H9 (cell line): Measurements from ENCODE around the gene CHRND. TPM values are rescaled to one million over a fixed set of nuclear protein-coding genes. Genes with fewer than 3 reads are reported as not detected.
A peak's percentile ranks its signal among the peaks of the same experiment; 100 is the strongest.

Experiments used
- DNase-seq: peaks from one replicate; pipeline ENCODE4 v3.0.0-alpha.2; 2017
- H2AFZ ChIP-seq: one replicate; pipeline ENCODE4 v1.6.1; 2013; ENCODE audit warnings: mild to moderate bottlenecking, low read length, control low read depth, moderate library complexity
- H2AK5ac ChIP-seq: 2 replicates; pipeline ENCODE4 v1.6.1; 2013; ENCODE audit warnings: low read length, control low read depth, mixed read lengths; ENCODE audit not compliant: insufficient read length
- H2BK120ac ChIP-seq: one replicate; pipeline ENCODE4 v1.6.1; 2013; ENCODE audit warnings: low read depth, mild to moderate bottlenecking, low read length, control low read depth, inconsistent platforms; ENCODE audit not compliant: poor library complexity, severe bottlenecking
- H2BK12ac ChIP-seq: 2 replicates; pipeline ENCODE4 v1.6.1; 2013; ENCODE audit warnings: low read length, control low read depth, mixed read lengths, low read depth; ENCODE audit not compliant: insufficient read length
- H2BK15ac ChIP-seq: 2 replicates; pipeline ENCODE4 v1.6.1; 2013; ENCODE audit warnings: low read depth, low read length, control low read depth
- H2BK20ac ChIP-seq: one replicate; pipeline ENCODE4 v1.6.1; 2013; ENCODE audit warnings: low read depth, mild to moderate bottlenecking, low read length, control low read depth, inconsistent platforms; ENCODE audit not compliant: poor library complexity, severe bottlenecking
- H2BK5ac ChIP-seq: 2 replicates; pipeline ENCODE4 v1.6.1; 2013; ENCODE audit warnings: low read length, control low read depth, mixed read lengths; ENCODE audit not compliant: insufficient read length
- H3K14ac ChIP-seq: 2 replicates; pipeline ENCODE4 v1.6.1; 2013; ENCODE audit warnings: low read length, control low read depth; ENCODE audit not compliant: insufficient read depth
- H3K18ac ChIP-seq: 2 replicates; pipeline ENCODE4 v1.6.1; 2013; ENCODE audit warnings: low read depth, mild to moderate bottlenecking, mixed read lengths, low read length, control low read depth; ENCODE audit not compliant: insufficient read length
- H3K23ac ChIP-seq: 2 replicates; pipeline ENCODE4 v1.6.1; 2013; ENCODE audit warnings: low read length, control low read depth, mixed read lengths, low read depth; ENCODE audit not compliant: insufficient read length
- H3K23me2 ChIP-seq: 2 replicates; pipeline ENCODE4 v1.6.1; 2013; ENCODE audit warnings: low read depth, mild to moderate bottlenecking, mixed read lengths, low read length, control low read depth; ENCODE audit not compliant: insufficient read length, poor library complexity, severe bottlenecking
- H3K27ac ChIP-seq: 2 replicates; pipeline ENCODE4 v1.5.1; 2013; ENCODE audit warnings: low read length, control low read depth, mixed read lengths, low read depth; ENCODE audit not compliant: insufficient read length
- H3K27me3 ChIP-seq: 2 replicates; pipeline ENCODE4 v1.6.1; 2013; ENCODE audit warnings: low read length, control low read depth, inconsistent platforms; ENCODE audit not compliant: insufficient read depth
- H3K4ac ChIP-seq: 2 replicates; pipeline ENCODE4 v1.6.1; 2013; ENCODE audit warnings: low read depth, mild to moderate bottlenecking, control low read depth, inconsistent platforms, low read length, moderate library complexity
- H3K4me1 ChIP-seq: 2 replicates; pipeline ENCODE4 v1.6.1; 2013; ENCODE audit warnings: low read length, control low read depth, inconsistent platforms; ENCODE audit not compliant: insufficient read depth
- H3K4me2 ChIP-seq: 2 replicates; pipeline ENCODE4 v1.6.1; 2013; ENCODE audit warnings: low read length, control low read depth, mixed read lengths; ENCODE audit not compliant: insufficient read length, insufficient read depth
- H3K56ac ChIP-seq: 2 replicates; pipeline ENCODE4 v1.6.1; 2013; ENCODE audit warnings: low read depth, mild to moderate bottlenecking, mixed read lengths, low read length, control low read depth; ENCODE audit not compliant: insufficient read length
- H3K79me1 ChIP-seq: 2 replicates; pipeline ENCODE4 v1.6.1; 2013; ENCODE audit warnings: low read depth, mild to moderate bottlenecking, moderate library complexity, low read length, control low read depth, inconsistent platforms; ENCODE audit not compliant: insufficient read depth, poor library complexity, severe bottlenecking
- H3K79me2 ChIP-seq: 2 replicates; pipeline ENCODE4 v1.6.1; 2013; ENCODE audit warnings: low read length, control low read depth, inconsistent platforms; ENCODE audit not compliant: insufficient read depth
- H3K9ac ChIP-seq: 2 replicates; pipeline ENCODE4 v1.6.1; 2013; ENCODE audit warnings: low read length, control low read depth, mixed read lengths; ENCODE audit not compliant: insufficient read length; ENCODE audit errors: extremely low read depth
- H3K9me3 ChIP-seq: one replicate; pipeline ENCODE4 v1.6.1; 2013; ENCODE audit warnings: low read depth, low read length, inconsistent platforms; ENCODE audit not compliant: control insufficient read depth
- H3T11ph ChIP-seq: one replicate; pipeline ENCODE4 v1.6.1; 2013; ENCODE audit warnings: mild to moderate bottlenecking, low read length, control low read depth, inconsistent platforms
- H4K20me1 ChIP-seq: one replicate; pipeline ENCODE4 v1.6.1; 2013; ENCODE audit not compliant: control insufficient read depth, insufficient read length, insufficient read depth
- H4K5ac ChIP-seq: 2 replicates; pipeline ENCODE4 v1.6.1; 2013; ENCODE audit warnings: low read depth, mild to moderate bottlenecking, mixed read lengths, low read length, control low read depth; ENCODE audit not compliant: insufficient read length
- H4K8ac ChIP-seq: replicated peaks from 2 replicates; pipeline ENCODE4 v1.6.1; 2013; ENCODE audit warnings: low read length, control low read depth, mixed read lengths, low read depth; ENCODE audit not compliant: insufficient read length
- H4K91ac ChIP-seq: 2 replicates; pipeline ENCODE4 v1.6.1; 2013; ENCODE audit warnings: low read depth, mild to moderate bottlenecking, moderate library complexity, mixed read lengths, low read length, control low read depth; ENCODE audit not compliant: insufficient read length
- H3K27ac Mint-ChIP-seq, 3 experiments: 2 replicates in 2 of 3; 3 replicates in 1 of 3; pipeline ENCODE4 v1.8.0; 2020 to 2021; ENCODE audit warnings: mixed read lengths in 3 of 3, mild to moderate bottlenecking in 1 of 3, moderate library complexity in 1 of 3
- H3K27me3 Mint-ChIP-seq: 2 replicates; pipeline ENCODE4 v1.8.0; 2021; ENCODE audit warnings: low read depth, mild to moderate bottlenecking, moderate library complexity, mixed read lengths
- H3K36me3 Mint-ChIP-seq, 3 experiments: 2 replicates in 2 of 3; 3 replicates in 1 of 3; pipeline ENCODE4 v1.8.0; 2020 to 2021; ENCODE audit warnings: low read depth in 3 of 3, mixed read lengths in 3 of 3; ENCODE audit not compliant: insufficient read depth in 1 of 3
- H3K4me1 Mint-ChIP-seq, 2 experiments: 2 replicates each; pipeline ENCODE4 v1.8.0; 2020; ENCODE audit warnings: mixed read lengths in 2 of 2
- H3K4me3 Mint-ChIP-seq, 2 experiments: 2 replicates in 1 of 2; 3 replicates in 1 of 2; pipeline ENCODE4 v1.8.0; 2020 to 2021; ENCODE audit warnings: mild to moderate bottlenecking in 2 of 2, mixed read lengths in 2 of 2, moderate library complexity in 1 of 2
- H3K9me3 Mint-ChIP-seq, 2 experiments: 2 replicates in 1 of 2; 3 replicates in 1 of 2; pipeline ENCODE4 v1.8.0; 2020; ENCODE audit warnings: mild to moderate bottlenecking in 2 of 2, mixed read lengths in 2 of 2, moderate library complexity in 1 of 2
- CTCF ChIP-seq: fragments of 200-600 bp; sonication (generic); conservative IDR thresholded peaks from 3 replicates; pipeline ENCODE4 v1.8.0; 2021; ENCODE audit warnings: antibody characterized with exemption, mild to moderate bottlenecking
- WGBS: extraction: QIAGEN DNeasy Blood & Tissue Kit; methylation state at CpG from one replicate; pipeline ENCODE4 v1.1.7; 2013; ENCODE audit warnings: missing lambda C conversion rate, low lambda C conversion rate, mixed read lengths; ENCODE audit not compliant: insufficient read length; ENCODE audit errors: extremely low coverage; 5-methylcytosine and 5-hydroxymethylcytosine counted together
- total RNA-seq: library from RNA; stranded (reverse); gene quantifications from 2 replicates; pipeline ENCODE4 v1.2.1, GENCODE V29; 2021

CHRND gene
- total RNA-seq, 1 experiment from 2014 or later, result not detected

GRCh38 chr2:232481322-232482140 lies 44.4 kb upstream of the CHRND start:
- Histone ChIP-seq H2BK120ac (no peak overlapping the region), H3K56ac (no peak overlapping the region), H2BK20ac (no peak overlapping the region), H3T11ph (no peak overlapping the region), H2AFZ (no peak overlapping the region), H3K4ac (no peak overlapping the region), H4K20me1 (no peaks in the 10 kb centered on the region), H3K27me3 (peaks cover 24% of the 10 kb centered on the region), H2AK5ac (no peak overlapping the region), H3K79me2 (no peaks in the 10 kb centered on the region), H3K18ac (no peak overlapping the region), H4K8ac (no peak overlapping the region), H3K9me3 (no peaks in the 10 kb centered on the region), H3K23me2 (peaks cover 9% of the 10 kb centered on the region), H2BK15ac (no peak overlapping the region), H2BK12ac (no peak overlapping the region), H4K5ac (no peak overlapping the region), H3K27ac (no peak overlapping the region), H2BK5ac (no peak overlapping the region), H3K79me1 (no peaks in the 10 kb centered on the region), H3K4me2 (no peak overlapping the region), H3K14ac (no peak overlapping the region), H3K4me1 (no peaks in the 10 kb centered on the region), H4K91ac (no peak overlapping the region), H3K23ac (no peak overlapping the region), H3K9ac (no peak overlapping the region)
- TF ChIP-seq CTCF, result no peak
- Mint-ChIP-seq H3K4me1 (peaks cover 6 to 7% of the 10 kb centered on the region in 2 experiments), H3K9me3 (no peaks in the 10 kb centered on the region), H3K4me3 (no peak overlapping the region), H3K27ac (no peak overlapping the region), H3K27me3 (peaks cover 53% of the 10 kb centered on the region), H3K36me3 (peaks cover 0 to 8% (median 0%) of the 10 kb centered on the region in 3 experiments; a peak in 3 of 7 replicates)
- WGBS, result no CpG with 5 or more reads among the region's 29 CpGs
- DNase-seq, result peak; percentile 19
